Osteocyte (in vitro differentiated cells): ENCODE measurements around the gene DICER1. TPM values are rescaled to one million over a fixed set of nuclear protein-coding genes. Genes with fewer than 3 reads are reported as not detected.
"Not testable (repeated sequence)": the region's sequence is repeated elsewhere in the genome, so short reads cannot be mapped to it uniquely, and the experiment has no call there.

Source experiments
- DNase-seq: peaks from one replicate; pipeline ENCODE4 v3.0.0; 2021; ENCODE audit warnings: mixed read lengths; ENCODE audit not compliant: unreplicated experiment; ENCODE audit errors: extremely low spot score
- H3K27ac Mint-ChIP-seq: one replicate; pipeline ENCODE4 v1.8.0; 2021; ENCODE audit warnings: mild to moderate bottlenecking, mixed read lengths; ENCODE audit not compliant: unreplicated experiment
- H3K27me3 Mint-ChIP-seq: one replicate; pipeline ENCODE4 v1.8.0; 2021; ENCODE audit warnings: mixed read lengths; ENCODE audit not compliant: unreplicated experiment
- H3K36me3 Mint-ChIP-seq: one replicate; pipeline ENCODE4 v1.8.0; 2021; ENCODE audit warnings: mixed read lengths; ENCODE audit not compliant: unreplicated experiment
- H3K4me1 Mint-ChIP-seq: one replicate; pipeline ENCODE4 v1.8.0; 2021; ENCODE audit warnings: mixed read lengths; ENCODE audit not compliant: unreplicated experiment
- H3K4me3 Mint-ChIP-seq: one replicate; pipeline ENCODE4 v1.8.0; 2021; ENCODE audit warnings: mild to moderate bottlenecking, moderate library complexity, mixed read lengths; ENCODE audit not compliant: unreplicated experiment
- H3K9me3 Mint-ChIP-seq: one replicate; pipeline ENCODE4 v1.8.0; 2021; ENCODE audit warnings: mixed read lengths; ENCODE audit not compliant: unreplicated experiment
- CTCF ChIP-seq: fragments of 200-600 bp; sonication (generic); IDR thresholded peaks from 2 replicates; pipeline ENCODE4 v1.5.0; 2021; ENCODE audit warnings: antibody characterized with exemption, mild to moderate bottlenecking, moderate library complexity
- total RNA-seq: library from RNA; stranded (reverse); gene quantifications from 2 replicates; pipeline ENCODE4 v1.2.1, GENCODE V29; 2021

DICER1 gene
- total RNA-seq, 1 donor from 2014 or later: 55.9 TPM

- H3K4me1 Mint-ChIP-seq: peaks cover 27% of the 10 kb centered on the region
- H3K27ac Mint-ChIP-seq: no peak overlapping the region
- H3K36me3 Mint-ChIP-seq: peaks cover 4% of the 10 kb centered on the region
- TF ChIP-seq CTCF: no peak
- no peaks in the 10 kb centered on the region for H3K27me3 Mint-ChIP-seq
- no peaks in the 10 kb centered on the region for H3K9me3 Mint-ChIP-seq
- H3K4me3 Mint-ChIP-seq: no peak overlapping the region
- DNase-seq: no peak
Observed at GRCh38 chr14:95180966-95181741, 23.8 kb upstream of the DICER1 start.

GRCh38 chr14:95175670-95176069 is 18.3 kb upstream of the DICER1 start:
- H3K4me3 Mint-ChIP-seq, H3K27ac Mint-ChIP-seq, DNase-seq, H3K27me3 Mint-ChIP-seq, H3K4me1 Mint-ChIP-seq, H3K9me3 Mint-ChIP-seq, H3K36me3 Mint-ChIP-seq: not testable (repeated sequence)

DNA sequence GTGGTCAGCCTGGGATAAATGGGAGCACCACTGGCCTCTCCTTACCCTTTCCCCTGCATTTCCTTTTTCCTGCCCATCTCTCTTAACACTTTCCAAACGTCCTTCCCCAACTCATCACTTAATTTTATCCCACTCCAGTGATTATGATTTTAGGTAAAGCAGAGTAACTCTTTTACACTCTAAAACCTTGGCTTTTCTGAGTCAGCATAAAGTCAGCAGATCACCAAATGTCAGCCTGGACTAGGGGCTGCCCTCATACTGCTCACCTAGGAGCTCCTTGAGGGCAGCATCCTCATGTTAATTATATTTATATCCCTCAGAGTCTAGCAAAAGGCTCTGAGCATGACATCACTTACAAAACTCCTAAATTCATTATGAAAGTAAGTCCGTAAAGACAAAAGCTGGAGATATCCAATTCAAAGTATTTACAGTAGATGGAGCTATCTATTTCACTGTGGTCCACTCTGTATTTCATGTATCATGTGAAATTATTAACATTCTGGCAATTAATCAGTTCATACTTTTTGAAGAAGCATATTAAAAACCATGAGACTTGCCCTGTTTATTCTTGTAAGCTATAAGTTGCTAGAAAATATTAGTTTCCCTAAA is 17.0 kb upstream of the DICER1 start:
- TF ChIP-seq CTCF: peak; percentile 55
- no peaks in the 10 kb centered on the region for H3K9me3 Mint-ChIP-seq
- no peak for DNase-seq
- no peaks in the 10 kb centered on the region for H3K36me3 Mint-ChIP-seq
- H3K4me1 Mint-ChIP-seq: no peaks in the 10 kb centered on the region
- H3K27ac Mint-ChIP-seq: no peak overlapping the region
- no peaks in the 10 kb centered on the region for H3K27me3 Mint-ChIP-seq
- no peak overlapping the region for H3K4me3 Mint-ChIP-seq

GRCh38 chr14:95173518-95173917 is 16.2 kb upstream of the DICER1 start:
- Mint-ChIP-seq H3K4me1 (no peaks in the 10 kb centered on the region), H3K4me3 (no peak overlapping the region), H3K27ac (no peak overlapping the region), H3K9me3 (no peaks in the 10 kb centered on the region), H3K27me3 (no peaks in the 10 kb centered on the region), H3K36me3 (no peaks in the 10 kb centered on the region)
- TF ChIP-seq CTCF: no peak
- no peak for DNase-seq

- Mint-ChIP-seq H3K4me1 (no peaks in the 10 kb centered on the region), H3K4me3 (no peak overlapping the region), H3K36me3 (peaks cover 1% of the 10 kb centered on the region), H3K27me3 (no peaks in the 10 kb centered on the region), H3K27ac (no peak overlapping the region), H3K9me3 (peaks cover 23% of the 10 kb centered on the region)
- no peak for TF ChIP-seq CTCF
- no peak for DNase-seq
Observed at GRCh38 chr14:95167177-95167576, 9.8 kb upstream of the DICER1 start.
